Adipose tissue (tissue), 3 donors: Measurements from ENCODE around the gene COMT. TPM values are rescaled to one million over a fixed set of nuclear protein-coding genes. Genes with fewer than 3 reads are reported as not detected.

Experiments used
- H3K27ac ChIP-seq: one replicate; pipeline ENCODE4 v1.5.1; 2013; ENCODE audit warnings: low read depth, low read length
- WGBS, 3 donors: extraction: QIAGEN DNeasy Blood & Tissue Kit; methylation state at CpG; one replicate each; pipeline ENCODE4 v1.1.7; 2013; 5-methylcytosine and 5-hydroxymethylcytosine counted together
- polyA plus RNA-seq, 3 donors: library from polyadenylated mRNA; stranded (reverse); fragments of 200-250 nt; gene quantifications; one replicate each; pipeline ENCODE4 v1.2.3, GENCODE V29; 2013
- donor health status: healthy with polysubstance abuse.
- donor health status: Bipolar disorder and iron deficiency.
- donor health status: healthy.

The COMT gene
- polyA plus RNA-seq, 3 donors: 70.9 to 173 (median 133) TPM

GRCh38 chr22:20010307-20011122 lies 68.9 kb downstream of the COMT start:
- WGBS, 3 donors: 73 to 91% (median 91%) methylated on average over 14 of the region's 14 CpGs
- no peak overlapping the region for H3K27ac ChIP-seq

GRCh38 chr22:20011123-20011992 lies 69.8 kb downstream of the COMT start:
- no peak overlapping the region for H3K27ac ChIP-seq

GRCh38 chr22:20011993-20012740 lies 70.6 kb downstream of the COMT start:
- WGBS, 3 donors: 95 to 96% (median 95%) methylated on average over 6 to 7 of the region's 7 CpGs
- H3K27ac ChIP-seq: no peak overlapping the region

More at GRCh38 chr22:20011123-20011992, 69.8 kb downstream of the COMT start:
- WGBS, 3 donors: 74 to 82% (median 75%) methylated on average over 20 of the region's 20 CpGs

- 91 to 93% (median 91%) methylated on average over 10 of the region's 10 CpGs for WGBS, 3 donors
- H3K27ac ChIP-seq: no peak overlapping the region
These were observed 71.3 kb downstream of the COMT start for GRCh38 chr22:20012741-20013331.

GRCh38 chr22:20013382-20013871 lies 71.9 kb downstream of the COMT start:
- H3K27ac ChIP-seq: no peak overlapping the region
- 9 to 40% (median 12%) methylated on average over 11 of the region's 11 CpGs for WGBS, 3 donors

GRCh38 chr22:20014526-20015186 lies 73.1 kb downstream of the COMT start:
- no peak overlapping the region for H3K27ac ChIP-seq
- WGBS, 3 donors: 55 to 81% (median 80%) methylated on average over 5 of the region's 5 CpGs

GRCh38 chr22:20015187-20015625 lies 73.6 kb downstream of the COMT start:
- WGBS, 3 donors: 77 to 90% (median 82%) methylated on average over 10 of the region's 10 CpGs
- H3K27ac ChIP-seq: no peak overlapping the region

GRCh38 chr22:20015971-20016733 lies 74.6 kb downstream of the COMT start:
- no peak overlapping the region for H3K27ac ChIP-seq

GRCh38 chr22:20016734-20017621 lies 75.4 kb downstream of the COMT start, which contains the start of gene ARVCF:
Gene ARVCF, minus strand, starts transcription at chr22:20016823. Its CDS starts 26,029 bp downstream, at chr22:19990794.
- no peak within 1 kb of the TSS for H3K27ac ChIP-seq
- WGBS, 3 donors: 1 to 2% (median 1%) methylated on average over 76 to 79 of the region's 79 CpGs

More at GRCh38 chr22:20015971-20016733, 74.6 kb downstream of the COMT start:
- WGBS, 3 donors: 0 to 2% (median 2%) methylated on average over 68 to 101 of the region's 101 CpGs

- whole genome bisulfite sequencing, 3 donors: 52 to 64% (median 59%) methylated on average over 9 of the region's 9 CpGs
- no peak overlapping the region for H3K27ac ChIP-seq
These were observed 76.0 kb downstream of the COMT start for GRCh38 chr22:20017622-20017958.

- WGBS, 3 donors: 82 to 90% (median 88%) methylated on average over 5 of the region's 5 CpGs
- H3K27ac ChIP-seq: no peak overlapping the region
These were observed 76.4 kb downstream of the COMT start for GRCh38 chr22:20018001-20018400.

Other genes with a start within 250 kb of the COMT start
- gene SEPTIN5, start 227.3 kb upstream of the COMT start, polyA plus RNA-seq: 10 to 100 TPM in 1 of 3 donors, 1 to 10 TPM in 2; 5.3 to 18.8 (median 7.5) TPM
- 1 to 10 TPM in 2 of 3 donors, under 1 TPM in 1; 0.63 to 3.6 (median 1.7) TPM for gene GP1BB, start 218.2 kb upstream of the COMT start, polyA plus RNA-seq
- 1 to 10 TPM in 2 of 3 donors, under 1 TPM in 1; 0.52 to 4.9 (median 1.8) TPM for gene TBX1, start 181.0 kb upstream of the COMT start, polyA plus RNA-seq
- gene GNB1L, start 86.9 kb upstream of the COMT start, polyA plus RNA-seq: 1 to 10 TPM; 3.5 to 6.6 (median 4.3) TPM
- gene RTL10, start 86.9 kb upstream of the COMT start, polyA plus RNA-seq: 1 to 10 TPM; 3.1 to 4.3 (median 3.8) TPM
- 10 to 100 TPM; 13.6 to 21.8 (median 16.6) TPM for gene TXNRD2, start within 50 bp of the COMT start, polyA plus RNA-seq
- 1 to 10 TPM; 4.0 to 9.8 (median 8.5) TPM for gene ARVCF, start 75.1 kb downstream of the COMT start, polyA plus RNA-seq
- 10 to 100 TPM; 11.1 to 30.9 (median 20.5) TPM for gene TANGO2, start 79.3 kb downstream of the COMT start, polyA plus RNA-seq
- gene DGCR8, start 138.5 kb downstream of the COMT start, polyA plus RNA-seq: 10 to 100 TPM; 10.1 to 15.6 (median 12.9) TPM
- 10 to 100 TPM; 42.3 to 94.7 (median 68.2) TPM for gene RANBP1, start 174.3 kb downstream of the COMT start, polyA plus RNA-seq
- 10 to 100 TPM; 32.2 to 47.9 (median 43.0) TPM for gene TRMT2A, start 175.5 kb downstream of the COMT start, polyA plus RNA-seq
- gene ZDHHC8, start 190.0 kb downstream of the COMT start, polyA plus RNA-seq: 10 to 100 TPM; 20.5 to 45.6 (median 28.0) TPM
- gene CCDC188, start 209.3 kb downstream of the COMT start, polyA plus RNA-seq: 1 to 10 TPM in 1 of 3 donors, under 1 TPM in 2; 0.48 to 3.0 (median 0.86) TPM